ENCODE data around the gene CCT6A.
"Not testable (repeated sequence)": the region's sequence is repeated elsewhere in the genome, so short reads cannot be mapped to it uniquely, and the experiment has no call there.

CCT6A gene

DNA sequence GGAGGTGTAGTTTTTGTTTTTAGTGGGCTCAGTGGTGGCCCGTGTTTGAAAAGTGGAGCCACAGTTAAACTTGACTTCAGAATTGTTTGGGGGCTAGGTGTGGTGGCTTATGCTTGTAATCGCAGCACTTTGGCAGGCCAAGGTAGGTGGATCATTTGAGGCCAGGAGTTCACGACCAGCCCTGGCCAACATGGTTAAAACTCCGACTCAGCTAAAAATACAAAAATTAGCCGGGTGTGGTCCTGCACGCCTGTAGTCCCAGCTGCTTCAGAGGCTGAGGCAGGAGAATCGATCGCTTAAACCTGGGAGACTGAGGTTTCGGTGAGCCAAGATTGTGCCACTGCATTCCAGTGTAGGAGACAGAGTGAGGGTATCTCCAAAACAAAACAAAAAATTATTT is 1.8 kb downstream of the CCT6A start:
- DNase-seq = no peak

DNA sequence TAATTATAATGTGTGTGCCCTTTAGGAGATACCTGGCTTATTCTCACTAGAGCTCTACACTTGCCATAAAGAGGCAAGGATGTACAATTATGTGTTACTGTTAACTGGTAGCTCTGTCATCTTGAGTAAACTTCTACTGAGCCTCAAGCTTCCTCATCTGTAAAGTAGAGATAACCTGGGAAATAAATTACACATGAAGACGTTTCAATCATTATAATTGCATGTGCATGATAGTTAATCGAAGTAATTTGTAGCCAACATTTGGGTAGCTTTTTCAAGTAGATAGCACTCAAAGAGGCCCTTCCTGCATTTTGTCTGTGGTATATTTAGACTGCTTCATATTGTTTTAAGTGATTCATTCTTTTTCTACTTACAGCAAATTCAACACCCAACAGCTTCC is 2.4 kb downstream of the CCT6A start:
- DNase-seq = no peak

DNA sequence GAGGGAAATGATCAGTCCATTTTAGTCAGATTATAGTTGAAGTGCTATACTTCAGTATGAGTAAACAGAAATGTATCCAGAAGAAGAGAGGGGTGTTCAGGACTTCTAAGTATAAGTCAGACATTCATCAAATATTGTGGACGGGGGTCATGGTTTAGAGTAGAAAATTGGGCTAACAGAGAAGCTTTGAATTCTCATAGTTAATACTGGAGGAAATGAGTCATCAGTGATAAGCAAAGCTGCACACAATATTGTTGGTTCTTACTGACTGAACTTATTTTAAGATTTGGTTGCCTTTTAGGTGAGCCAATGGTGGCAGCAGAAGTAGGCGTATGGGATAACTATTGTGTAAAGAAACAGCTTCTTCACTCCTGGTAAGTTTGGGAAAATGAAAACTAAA is 10.8 kb downstream of the CCT6A start:
- DNase-seq = no peak

DNA sequence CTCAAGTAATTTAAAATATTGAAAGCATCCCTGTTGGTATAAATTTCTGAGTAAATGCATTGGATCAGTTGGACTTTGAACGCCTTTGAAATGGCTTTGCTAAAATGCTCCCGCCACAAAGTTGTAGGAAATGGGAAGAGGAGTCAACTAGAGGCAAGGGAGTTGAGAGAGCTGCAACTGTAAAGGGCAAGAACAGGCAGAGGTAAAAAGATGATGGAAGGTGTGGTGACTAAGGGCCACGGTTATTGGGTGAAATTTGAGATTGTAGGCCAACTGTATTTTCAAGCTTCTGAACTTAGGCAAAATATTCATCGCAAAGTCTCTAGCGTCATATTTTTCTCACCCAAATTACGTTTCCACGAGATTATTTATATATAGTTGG is 11.9 kb downstream of the CCT6A start:
- no peak for DNase-seq

DNA sequence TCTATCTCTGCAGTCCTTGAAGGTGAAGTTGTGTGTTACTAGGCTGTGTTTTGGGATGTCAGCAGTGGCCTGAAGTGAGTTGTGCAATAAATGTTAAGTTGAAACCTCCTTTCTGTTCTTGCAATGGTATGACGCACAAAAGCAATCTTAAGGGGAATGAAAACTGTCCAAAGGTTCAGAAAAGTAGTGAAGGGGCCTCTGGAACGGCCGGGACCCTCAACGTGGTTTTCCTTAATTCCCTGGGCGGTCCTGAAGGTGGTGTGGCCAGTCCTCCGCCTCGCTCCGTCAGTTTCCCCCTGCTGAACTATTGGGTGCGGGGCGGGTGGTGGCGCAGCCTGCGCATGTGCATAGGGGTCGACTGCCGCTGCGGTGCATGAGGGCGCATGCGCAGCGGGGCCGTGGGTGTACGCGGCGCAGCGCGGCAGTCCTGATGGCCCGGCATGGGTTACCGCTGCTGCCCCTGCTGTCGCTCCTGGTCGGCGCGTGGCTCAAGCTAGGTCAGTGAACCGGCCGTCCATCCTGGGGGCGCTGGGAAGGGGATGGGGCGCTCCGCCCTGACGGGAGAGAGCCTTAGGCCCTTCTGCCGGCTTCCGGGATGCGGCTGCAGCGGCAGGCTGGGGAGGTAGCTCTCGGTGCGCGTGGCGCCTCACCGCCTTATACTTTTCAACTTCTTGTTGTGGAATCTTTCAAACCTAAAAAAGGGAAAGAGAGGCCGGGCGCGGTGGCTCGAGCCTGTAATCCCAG is 12.5 kb downstream of the CCT6A start, which contains the start of gene SUMF2:
SUMF2 (plus strand) TSS at position 405 of the 744 bp plus-strand sequence; CDS start at position 431, 26 bp downstream.
- peak; percentile 63 to 74 for DNase-seq

DNA sequence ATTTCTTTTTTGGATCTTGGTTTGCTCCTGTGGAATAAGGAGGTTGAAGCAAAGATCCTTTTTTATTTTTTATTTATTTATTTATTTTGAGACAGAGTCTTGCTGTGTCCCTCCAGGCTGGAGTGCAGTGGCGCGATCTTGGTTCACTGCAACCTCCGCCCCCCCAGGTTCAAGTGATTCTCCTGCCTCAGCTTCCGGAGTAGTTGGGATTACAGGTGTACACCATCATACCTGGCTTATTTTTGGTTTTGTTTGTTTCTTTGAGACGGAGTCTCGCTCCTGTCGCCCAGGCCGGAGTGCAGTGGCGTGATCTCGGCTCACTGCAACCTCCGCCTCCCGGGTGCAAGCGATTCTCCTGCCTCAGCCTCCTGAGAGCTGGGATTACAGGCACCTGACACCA is 14.8 kb downstream of the CCT6A start:
- DNase-seq = not testable (repeated sequence)

DNA sequence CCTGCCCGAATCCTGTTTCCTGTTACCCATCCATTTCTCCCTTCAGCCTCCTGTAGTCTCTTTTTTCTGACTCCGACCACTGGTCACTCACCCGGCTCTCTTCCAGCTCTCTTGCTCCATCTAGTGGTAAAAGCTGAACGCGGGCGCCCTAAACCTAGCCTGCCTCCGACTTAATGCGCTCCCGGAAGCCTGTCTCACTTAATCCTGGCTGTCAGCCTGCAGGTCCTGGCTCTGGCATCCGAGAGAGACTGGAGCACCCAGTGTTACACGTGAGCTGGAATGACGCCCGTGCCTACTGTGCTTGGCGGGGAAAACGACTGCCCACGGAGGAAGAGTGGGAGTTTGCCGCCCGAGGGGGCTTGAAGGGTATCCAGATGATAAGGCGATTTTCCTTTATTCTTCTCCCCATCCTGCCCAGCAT is 22.8 kb downstream of the CCT6A start:
- DNase-seq = peak; percentile 14 to 49

DNA sequence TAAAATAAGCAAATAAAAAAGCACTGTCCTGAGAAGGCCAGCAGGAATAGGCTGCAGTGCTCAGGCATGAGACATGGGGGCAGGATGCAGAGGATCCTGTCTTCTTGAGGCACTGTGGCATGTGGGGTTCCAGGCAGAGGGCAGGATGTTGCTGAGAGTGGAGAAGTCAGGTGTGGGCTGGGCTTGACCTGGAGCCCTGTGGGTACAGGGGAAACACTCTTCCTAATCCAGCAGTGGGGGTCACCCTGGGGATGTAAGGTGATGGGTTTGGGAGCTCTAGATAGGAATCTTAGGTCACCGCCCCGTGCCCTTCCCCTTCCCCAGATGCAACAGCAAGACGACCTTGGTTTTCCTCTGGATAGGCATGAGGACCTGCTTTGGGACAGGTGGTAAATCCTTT is 26.1 kb downstream of the CCT6A start:
- DNase-seq = no peak

DNA sequence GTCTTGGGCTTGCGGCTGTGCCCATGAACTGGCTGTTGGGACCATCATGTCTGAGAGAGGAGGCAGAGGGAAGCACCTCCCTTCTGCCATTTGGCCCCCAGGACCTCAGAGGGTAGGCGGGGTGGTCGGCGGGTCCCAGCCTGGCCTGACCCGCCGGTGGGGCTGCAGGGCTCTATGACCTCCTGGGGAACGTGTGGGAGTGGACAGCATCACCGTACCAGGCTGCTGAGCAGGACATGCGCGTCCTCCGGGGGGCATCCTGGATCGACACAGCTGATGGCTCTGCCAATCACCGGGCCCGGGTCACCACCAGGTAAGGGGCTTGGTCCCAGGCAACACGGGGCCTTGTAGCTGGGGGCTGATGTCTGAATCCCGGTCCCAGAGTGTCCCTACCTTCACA is 26.6 kb downstream of the CCT6A start:
- DNase-seq = no peak

DNA sequence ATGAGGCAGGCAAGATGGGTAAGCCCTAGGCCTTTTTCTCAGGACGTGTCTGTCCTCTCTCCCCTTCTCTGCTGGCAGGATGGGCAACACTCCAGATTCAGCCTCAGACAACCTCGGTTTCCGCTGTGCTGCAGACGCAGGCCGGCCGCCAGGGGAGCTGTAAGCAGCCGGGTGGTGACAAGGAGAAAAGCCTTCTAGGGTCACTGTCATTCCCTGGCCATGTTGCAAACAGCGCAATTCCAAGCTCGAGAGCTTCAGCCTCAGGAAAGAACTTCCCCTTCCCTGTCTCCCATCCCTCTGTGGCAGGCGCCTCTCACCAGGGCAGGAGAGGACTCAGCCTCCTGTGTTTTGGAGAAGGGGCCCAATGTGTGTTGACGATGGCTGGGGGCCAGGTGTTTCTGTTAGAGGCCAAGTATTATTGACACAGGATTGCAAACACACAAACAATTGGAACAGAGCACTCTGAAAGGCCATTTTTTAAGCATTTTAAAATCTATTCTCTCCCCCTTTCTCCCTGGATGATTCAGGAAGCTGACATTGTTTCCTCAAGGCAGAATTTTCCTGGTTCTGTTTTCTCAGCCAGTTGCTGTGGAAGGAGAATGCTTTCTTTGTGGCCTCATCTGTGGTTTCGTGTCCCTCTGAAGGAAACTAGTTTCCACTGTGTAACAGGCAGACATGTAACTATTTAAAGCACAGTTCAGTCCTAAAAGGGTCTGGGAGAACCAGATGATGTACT is 28.1 kb downstream of the CCT6A start:
- no peak for DNase-seq

DNA sequence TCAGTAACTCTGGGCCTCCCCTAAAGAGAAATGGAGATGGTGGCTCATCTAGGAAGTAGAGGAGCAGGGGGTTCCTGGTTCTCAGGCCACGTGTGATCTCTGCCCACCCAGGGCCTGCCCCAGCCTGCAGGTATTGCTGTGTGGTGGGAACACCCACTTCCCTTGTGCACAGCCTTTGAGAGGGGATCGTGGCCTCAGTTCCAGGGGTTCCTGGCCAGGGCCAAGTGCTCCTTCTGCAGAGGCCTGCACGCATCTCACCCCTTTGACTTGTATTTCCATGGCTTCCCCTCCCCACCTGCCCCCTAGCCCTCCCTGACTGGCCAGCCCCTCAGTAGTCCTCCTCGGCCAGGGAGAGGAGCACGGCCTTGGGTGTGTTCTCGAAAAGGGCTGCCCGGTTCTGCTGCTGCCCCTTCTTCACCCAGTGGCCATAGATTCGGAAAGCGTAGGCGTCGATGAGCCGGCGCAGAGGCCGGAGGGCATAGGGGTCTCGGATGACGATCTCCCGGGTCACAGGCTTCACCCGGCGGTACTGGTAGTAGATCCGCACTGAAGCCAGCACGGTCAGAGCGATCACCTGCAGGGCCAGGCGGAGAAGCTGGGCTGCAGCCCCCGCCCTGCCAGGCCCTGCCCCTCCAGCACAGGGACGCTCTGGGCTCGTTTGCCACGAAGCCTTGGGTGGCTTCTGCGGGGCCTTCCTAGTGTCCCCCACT is 29.3 kb downstream of the CCT6A start:
- not testable (repeated sequence) for DNase-seq

DNA sequence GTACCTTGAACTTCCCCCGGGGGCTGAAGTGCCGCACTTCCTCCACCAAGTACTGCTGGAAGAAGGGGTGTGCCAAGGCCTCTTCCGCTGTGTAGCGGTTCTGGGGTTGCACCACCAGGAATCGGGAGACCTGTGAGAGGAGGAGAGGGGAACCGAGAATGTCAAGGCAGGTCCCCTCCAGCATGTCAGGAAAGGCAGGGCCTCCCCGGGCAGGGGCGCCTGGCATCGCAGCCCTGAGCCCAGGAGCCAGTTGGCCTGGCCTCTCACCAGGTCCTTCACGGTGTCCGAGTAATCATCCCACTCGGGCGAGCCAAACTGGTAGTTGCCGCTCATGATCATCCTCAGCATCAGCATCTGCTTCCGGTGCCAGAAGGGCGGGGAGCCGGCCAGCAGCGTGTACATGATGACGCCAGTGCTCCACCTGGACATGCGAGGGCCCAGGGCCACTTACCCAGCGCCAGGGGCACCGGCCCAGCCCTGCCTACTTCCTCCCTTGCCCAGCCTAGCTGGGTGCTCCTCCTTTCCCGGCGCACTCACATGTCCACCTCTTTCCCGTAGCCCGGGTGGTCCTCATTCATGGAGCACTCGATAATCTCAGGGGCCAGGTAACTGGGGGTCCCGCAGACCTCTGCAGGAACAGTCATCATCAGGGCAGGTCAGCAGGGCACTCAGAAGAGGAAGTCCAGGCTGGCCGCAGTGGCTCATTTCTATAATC is 30.2 kb downstream of the CCT6A start:
- no peak for DNase-seq

DNA sequence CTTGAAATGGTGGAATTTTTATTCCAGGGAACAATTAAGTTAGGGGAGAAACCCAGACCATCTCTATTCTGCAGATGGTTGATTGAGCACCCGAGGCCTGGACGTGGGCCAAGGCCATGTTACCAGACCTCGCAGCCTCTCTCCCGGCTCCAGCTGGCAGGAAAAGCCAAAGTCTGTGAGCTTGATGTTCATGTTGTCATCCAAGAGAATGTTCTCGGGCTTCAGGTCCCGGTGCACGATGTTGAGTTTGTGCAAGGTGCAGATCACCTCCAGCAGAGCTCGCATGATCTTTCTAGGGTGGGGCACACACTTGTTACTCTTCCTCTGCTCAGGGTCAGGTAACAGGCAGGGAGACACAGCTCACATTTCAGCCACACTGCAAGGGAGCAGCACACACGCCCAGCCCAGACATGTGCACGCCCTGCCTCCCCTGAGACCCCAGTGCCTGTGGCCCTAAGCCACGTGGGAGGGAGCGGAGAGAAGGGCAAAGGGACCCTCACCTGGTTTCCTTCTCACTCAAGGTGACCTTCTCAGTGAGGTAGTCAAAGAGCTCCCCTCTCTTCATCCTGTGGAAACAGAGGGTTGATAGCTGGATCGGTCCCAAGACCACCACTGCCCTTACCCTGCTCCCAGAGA is 31.7 kb downstream of the CCT6A start:
- DNase-seq = peak in 1 of 2 experiments; percentile 7

DNA sequence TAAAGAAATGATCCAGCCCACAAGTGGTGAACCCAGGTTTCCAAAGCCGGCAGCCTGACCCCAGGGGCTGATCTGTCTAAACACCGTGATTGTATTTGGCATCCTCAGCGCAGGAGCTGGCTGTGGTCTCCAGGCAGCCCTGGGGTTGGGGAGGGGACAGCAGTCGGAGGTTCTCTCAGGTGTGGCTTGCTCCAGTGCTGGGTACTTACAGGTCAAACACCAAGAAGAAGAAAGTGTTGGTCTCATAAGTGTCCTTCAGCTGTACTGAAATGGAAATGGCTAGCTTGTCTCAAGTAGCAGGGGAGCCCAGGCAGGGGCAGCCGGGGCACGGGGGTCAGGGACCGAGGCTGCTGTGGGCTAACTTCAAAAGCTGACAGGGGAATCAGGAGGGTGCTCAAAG is 35.2 kb downstream of the CCT6A start:
- DNase-seq = no peak

DNA sequence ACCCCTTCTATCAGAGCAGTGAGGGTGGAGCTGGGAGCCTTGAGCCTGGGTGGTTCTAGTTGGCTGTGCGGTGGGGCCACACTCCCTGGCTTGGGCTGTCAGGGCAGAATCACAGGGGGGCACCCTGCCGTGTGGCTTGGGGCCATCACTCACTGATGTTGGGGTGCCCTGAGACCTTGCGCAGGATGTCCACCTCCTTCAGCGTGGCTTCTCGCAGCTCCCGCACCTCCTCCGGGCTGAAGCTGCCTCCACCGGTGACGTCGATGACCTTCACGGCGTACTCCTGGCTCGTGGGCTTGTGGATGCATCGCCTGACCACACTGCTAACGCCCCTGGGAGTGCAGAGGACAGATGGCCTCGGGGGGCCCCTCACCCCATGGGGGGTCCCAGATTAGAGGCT is 35.9 kb downstream of the CCT6A start:
- DNase-seq = no peak

DNA sequence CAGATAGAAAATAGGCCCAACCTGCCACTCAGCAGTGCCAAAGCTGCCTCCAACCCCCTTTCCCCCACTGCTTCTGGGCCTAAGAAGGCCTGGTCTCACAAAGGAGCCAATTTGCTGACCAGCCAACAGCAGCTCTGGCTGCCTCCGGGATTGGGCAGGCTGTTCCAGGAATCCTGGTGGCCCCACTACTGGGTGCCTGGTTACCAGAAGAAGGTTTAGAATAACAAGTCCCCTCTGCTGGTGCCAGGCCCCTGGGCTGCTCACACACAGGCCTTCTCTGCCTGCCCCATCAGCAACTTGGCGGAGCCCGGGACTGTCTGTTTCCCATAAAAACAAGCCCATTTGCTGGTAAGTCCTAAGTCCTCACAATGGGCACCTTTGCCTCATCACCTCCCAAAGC is 40.0 kb downstream of the CCT6A start:
- DNase-seq = no peak

DNA sequence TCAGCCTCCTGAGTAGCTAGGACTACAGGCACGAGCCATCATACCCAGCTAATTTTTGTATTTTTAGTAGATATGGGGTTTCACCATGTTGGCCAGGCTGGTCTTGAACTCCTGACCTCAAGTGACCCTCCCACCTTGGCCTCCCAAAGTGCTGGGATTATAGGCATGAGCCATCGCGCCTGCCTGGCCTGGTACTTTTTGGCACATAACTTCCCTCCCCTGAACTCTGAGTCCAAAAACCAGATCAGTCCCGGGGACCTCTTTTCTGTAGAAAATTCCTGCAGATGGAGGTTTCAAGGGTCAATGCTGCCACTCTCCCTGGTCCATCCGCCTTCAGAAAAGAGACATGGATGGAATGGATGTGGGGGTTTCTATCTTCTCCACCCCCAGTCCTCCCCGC is 40.8 kb downstream of the CCT6A start:
- DNase-seq = not testable (repeated sequence)

DNA sequence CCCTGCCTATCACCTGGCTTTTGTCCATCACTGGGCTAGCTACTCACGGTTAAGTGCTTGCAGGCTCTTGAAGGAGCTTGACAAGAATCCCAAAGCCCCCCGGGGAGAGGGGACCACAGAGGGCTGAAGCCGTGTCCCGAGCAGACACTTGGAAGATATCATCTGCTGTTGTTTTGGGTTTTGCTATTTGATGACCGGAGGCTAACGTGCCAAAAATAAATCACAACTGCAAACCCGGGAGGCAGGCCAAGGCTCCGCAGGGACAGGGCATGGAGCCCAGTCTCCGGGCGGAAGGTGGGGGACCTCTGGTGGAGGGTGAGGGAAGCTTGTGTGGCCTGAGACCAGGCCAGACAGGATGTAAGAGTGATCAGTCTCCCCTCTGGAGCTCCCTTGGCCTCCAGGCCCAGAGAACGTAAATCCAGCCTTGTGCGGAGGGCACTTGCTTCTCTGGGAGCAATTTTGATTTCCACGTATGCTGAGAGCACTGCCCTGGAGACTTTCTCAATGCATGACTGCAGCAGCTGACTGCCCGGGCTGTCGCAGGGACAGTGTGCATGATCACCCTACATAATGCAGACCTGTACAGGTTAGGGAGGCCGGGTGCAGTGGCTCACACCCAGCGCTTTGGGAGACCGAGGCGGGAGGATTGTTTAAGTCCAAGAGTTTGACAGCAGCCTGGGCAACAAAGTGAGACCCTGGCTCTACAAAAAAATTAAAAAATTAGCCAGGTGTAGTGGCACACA is 41.4 kb downstream of the CCT6A start, which contains the start of gene PHKG1:
PHKG1 (minus strand) TSS at position 164 of the 743 bp plus-strand sequence. CDS start 4,011 bp downstream, outside the sequence.
- no peak for DNase-seq

DNA sequence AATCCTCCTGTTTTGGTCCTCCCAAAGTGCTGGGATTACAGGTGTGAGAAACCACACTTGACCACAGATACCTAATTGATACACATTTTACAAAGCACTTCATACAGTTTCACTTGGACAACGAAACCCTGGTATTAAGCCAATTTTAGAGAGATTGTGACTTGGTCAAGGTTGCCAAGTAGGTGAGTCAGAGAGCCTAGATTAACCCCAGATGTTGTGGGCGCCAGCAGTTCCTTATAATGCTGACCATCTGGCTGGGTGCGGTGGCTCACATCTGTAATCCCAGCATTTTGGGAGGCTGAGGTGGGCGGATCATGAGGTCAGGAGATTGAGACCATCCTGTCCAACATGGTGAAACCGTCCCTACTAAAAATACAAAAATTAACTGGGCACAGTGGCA is 46.1 kb downstream of the CCT6A start:
- no peak for DNase-seq

DNA sequence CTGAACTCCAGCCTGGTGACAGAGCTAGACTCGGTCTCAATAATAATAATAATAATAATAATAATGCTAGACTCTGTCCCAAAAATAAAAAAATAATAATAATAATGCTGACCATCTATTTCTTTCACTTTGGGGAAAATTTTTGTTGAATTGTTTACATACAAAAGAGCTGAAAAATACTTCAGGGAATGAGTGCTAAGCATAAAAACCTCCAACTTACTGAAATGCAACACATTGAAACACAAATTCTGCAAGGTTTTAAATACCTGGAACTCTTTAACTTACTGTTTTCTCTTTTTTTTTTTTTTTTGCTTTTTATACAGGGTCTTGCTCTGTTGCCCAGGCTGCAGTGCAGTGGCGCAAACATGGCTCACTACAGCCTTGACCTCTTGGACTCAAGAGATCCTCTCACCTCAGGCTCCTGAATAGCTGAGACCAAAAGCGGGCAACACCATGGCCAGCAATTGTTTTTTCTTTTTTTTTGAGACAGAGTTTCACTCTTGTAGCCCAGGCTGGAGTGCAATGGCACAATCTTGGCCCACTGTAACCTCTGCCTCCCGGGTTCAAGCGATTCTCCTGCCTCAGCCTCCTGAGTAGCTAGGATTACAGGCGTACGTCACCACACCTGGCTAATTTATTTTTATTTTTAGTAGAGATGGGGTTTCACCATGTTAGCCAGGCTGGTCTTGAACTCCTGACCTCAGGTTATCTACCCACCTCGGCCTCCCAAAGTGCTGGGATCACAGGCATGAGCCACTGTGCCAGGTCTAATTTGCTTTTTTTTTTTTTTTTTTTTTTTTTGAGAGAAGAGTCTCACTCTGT is 46.8 kb downstream of the CCT6A start:
- not testable (repeated sequence) for DNase-seq

DNA sequence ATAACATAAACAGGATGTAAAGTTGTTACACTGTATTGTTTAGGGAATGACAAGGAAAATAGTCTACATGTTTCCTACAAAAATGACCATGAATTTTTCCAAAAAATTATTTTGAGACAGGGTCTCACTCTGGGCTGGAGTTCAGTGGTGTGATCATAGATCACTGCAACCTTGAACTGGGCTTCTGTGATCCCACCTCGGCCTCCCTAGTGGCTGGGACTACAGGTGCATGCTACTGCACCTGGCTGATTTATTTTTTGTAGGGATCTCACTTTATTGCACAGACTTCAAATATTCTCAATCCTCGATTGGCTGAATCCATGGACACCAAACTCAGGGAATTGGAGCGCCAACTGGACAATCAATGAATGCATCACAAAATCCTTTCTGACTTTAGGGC is 48.1 kb downstream of the CCT6A start:
- no peak for DNase-seq
